Measurements from ENCODE around the gene CEP72.

CEP72 gene

DNA sequence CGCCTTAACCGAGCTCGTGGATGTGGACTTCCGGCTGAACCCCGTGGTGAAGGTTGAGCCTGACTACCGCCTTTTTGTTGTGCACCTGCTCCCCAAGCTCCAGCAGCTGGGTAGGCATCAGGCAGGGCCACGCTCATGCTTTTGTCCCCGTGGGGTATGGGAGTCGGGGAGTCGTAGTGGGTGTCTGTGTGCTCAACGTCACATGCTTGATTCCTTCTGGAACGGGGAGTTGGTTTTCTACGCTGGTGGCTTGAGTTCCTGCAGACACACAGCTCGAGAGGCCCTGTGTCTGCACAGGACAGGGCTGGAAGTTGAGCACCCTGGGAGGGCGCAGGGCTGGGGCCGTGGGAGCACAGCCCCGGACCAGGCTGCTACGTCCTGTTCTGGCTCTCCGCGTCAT lies 8.0 kb downstream of the CEP72 start:
- no peak for DNase-seq

- no peak for DNase-seq
Observed at GRCh38 chr5:620586-621180, 8.5 kb downstream of the CEP72 start.

GRCh38 chr5:621341-621761 lies 9.2 kb downstream of the CEP72 start:
- DNase-seq = no peak

DNA sequence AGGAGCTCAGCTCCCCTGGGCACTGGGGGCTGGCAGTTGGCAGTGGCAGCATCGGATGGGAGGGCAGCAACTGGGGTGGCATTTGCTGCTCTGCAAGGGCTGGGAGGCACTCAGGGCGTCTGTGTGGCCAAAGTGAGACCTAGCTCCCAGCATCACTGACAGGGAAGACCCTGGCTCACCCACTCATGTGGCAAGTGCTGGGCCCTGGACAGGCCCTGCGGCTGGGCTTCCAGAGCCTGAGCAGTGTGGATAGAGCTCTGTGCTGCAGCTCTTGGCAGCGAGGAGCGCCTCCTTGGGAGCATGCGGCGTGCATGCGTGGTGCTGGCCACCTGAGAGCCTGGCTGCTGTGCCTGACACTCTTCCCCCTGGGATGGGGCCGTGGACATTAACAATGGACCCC lies 10.2 kb downstream of the CEP72 start:
- DNase-seq = no peak

GRCh38 chr5:622946-623522 lies 10.9 kb downstream of the CEP72 start:
- DNase-seq = no peak

DNA sequence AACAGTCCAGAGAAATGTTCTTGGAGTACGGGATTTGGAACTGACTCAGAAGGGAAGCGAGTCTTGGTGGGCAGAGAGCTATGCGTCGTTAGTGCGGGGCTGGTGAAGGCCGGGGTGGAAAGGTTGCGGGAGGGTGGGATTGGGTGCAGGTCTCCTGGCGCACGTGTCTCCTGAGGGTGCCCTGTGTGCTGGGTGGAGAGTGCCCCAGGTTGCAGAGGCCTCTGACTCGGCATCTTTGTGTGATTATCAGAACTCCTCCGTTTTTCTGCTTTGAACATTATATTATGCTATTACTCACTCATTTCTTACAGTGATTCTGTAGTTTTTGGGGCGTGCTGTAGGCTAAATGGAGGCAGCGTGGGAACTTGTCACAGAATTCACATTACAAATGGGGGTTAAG lies 11.4 kb downstream of the CEP72 start:
- DNase-seq = no peak

GRCh38 chr5:624118-624950 lies 12.2 kb downstream of the CEP72 start:
- no peak for DNase-seq

- no peak for DNase-seq
Observed at GRCh38 chr5:624951-625230, 12.8 kb downstream of the CEP72 start.

DNA sequence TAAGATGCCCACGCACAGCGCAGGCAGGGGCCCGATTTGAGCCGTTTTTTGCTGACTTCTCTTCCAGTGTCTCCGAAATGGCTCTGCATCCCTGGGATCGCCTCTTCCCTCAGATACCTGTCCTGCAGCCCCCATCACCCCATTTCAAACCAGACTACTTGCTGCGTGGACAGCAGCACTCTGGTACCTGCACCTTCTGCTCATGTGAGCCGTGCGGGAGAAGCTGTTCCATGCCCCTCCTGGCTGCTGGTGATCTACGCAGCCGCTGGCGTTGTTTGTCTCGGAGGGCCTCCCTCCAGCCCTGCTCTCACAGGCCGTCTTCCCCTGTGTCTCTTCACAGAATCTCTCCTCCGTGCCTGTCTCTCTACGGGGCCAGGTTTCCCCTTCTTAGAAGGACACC lies 13.4 kb downstream of the CEP72 start:
- DNase-seq = no peak

DNA sequence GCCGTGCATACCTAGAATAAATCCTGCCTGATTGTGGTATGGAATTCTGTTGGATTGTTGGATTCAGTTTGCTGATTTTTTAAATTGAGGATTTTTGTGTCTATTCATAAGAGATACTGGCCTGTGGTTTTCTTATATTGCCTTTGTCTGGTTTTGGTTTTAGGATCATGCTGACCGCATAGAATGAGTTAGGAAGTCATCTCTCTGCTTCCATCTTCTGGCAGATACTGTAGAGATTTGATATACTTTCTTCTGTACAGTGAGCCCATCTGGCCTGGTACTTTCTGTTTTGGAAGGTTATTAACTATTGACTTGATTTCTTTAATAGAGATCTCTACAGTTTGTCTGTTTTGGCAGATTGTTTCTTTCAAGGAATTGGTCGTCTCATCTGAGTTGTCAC lies 14.7 kb downstream of the CEP72 start:
- no peak for DNase-seq

DNA sequence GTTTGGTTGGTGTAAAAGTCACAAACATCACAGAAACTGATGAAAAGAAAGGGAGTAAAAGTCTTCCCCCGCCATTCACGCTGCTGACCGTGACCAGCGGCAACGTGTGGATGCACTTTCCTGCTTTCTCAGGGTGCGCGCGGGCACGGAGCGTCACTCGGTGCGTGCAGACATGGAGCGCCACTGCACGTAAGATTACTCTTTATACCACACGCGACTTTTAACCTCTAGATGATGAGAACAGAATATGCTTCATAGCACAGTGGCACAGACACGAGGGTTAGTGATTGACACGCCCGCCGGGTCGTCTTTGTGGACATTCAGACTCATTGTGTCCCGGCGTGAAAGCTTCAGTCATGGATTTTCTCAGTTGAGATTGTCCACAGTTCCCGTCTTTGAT lies 15.7 kb downstream of the CEP72 start:
- no peak for DNase-seq

- DNase-seq = peak; percentile 87
Observed at GRCh38 chr5:628351-629205, 16.4 kb downstream of the CEP72 start.

GRCh38 chr5:633501-633955 lies 21.4 kb downstream of the CEP72 start:
- DNase-seq = no peak

GRCh38 chr5:634191-634590 lies 22.1 kb downstream of the CEP72 start:
- no peak for DNase-seq

GRCh38 chr5:635306-636055 lies 23.3 kb downstream of the CEP72 start:
- no peak for DNase-seq

GRCh38 chr5:636951-637350 lies 24.8 kb downstream of the CEP72 start:
- no peak for DNase-seq

DNA sequence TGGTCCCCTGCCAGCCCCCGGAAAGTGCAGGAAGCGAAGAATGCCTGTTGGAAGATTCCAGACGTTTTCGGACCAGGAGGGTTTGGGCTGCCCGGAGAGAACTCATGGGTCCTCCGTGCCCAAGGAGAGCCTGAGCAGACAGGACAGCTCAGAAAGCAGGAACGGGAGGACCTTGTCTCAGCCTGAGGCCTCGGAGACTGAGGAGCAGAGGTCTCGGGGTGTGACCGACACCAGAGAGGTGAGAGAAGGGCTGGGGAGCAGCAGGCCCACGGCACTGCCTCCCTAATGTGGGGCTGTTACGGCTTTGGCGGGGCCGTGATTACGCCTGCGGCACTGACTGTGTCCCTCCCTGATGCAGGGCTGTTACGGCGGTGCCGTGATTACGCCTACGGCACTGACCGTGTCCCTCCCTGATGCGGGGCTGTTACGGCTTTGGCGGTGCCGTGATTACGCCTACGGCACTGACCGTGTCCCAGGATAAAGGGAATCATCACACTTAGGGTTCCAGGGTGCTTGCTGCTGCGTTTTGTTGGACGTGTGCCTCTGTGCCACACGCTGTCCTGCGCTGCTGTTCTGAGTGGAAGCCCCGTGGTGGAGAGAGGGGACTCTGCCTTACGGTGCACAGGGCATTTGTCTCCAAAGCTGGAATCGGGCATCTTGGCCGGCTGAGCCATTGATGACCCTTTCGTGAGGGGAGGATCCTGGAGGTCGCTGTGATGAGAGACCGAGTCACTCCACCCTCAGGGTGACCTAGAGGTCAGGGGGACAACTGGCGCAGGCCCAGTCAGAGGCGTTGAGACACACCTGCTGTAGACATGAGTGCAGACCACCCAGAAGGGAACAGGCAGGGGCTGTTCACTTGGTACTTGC lies 25.7 kb downstream of the CEP72 start:
- DNase-seq = no peak

GRCh38 chr5:638501-639252 lies 26.5 kb downstream of the CEP72 start:
- no peak for DNase-seq

DNA sequence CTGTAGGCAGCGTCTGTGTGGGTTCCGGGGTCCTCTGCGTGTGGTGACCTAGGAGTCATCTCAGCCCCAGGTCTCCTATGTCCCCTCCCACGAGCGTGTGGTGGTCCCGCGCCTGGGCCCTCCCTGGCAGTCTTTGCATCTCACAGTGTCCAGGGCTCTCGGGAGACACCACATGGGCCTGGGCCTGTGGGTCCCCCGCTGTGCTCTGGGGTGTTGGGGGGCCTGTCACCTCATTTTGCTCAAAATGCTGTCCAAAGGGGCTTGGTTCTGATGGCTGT lies 27.1 kb downstream of the CEP72 start:
- no peak for DNase-seq

- DNase-seq = no peak
Observed at GRCh38 chr5:639584-640213, 27.6 kb downstream of the CEP72 start.
